SIG-M5 (cell line): ENCODE results near the gene MEGF8.

Experiments used
- DNase-seq: peaks from one replicate; lab custom pipeline; 2025; lab: John Stamatoyannopoulos, UW

MEGF8 gene

GRCh38 chr19:42325308-42325895 lies at the start of gene MEGF8:
Gene MEGF8 (plus strand): TSS chr19:42325635. CDS start chr19:42326244, 609 bp downstream.
- DNase-seq, result peak; percentile 92

- no peak for DNase-seq
These were observed 49.2 kb upstream of the MEGF8 start for GRCh38 chr19:42276284-42276683.

GRCh38 chr19:42276821-42277220 lies 48.6 kb upstream of the MEGF8 start:
- no peak for DNase-seq

GRCh38 chr19:42277821-42278451 lies 47.5 kb upstream of the MEGF8 start:
- DNase-seq, result no peak

GRCh38 chr19:42278452-42279154 lies 46.8 kb upstream of the MEGF8 start:
- DNase-seq, result no peak

GRCh38 chr19:42279155-42279901 lies 46.1 kb upstream of the MEGF8 start:
- no peak for DNase-seq

- no peak for DNase-seq
These were observed 45.3 kb upstream of the MEGF8 start for GRCh38 chr19:42279902-42280814.

GRCh38 chr19:42280815-42281145 lies 44.7 kb upstream of the MEGF8 start:
- no peak for DNase-seq

- DNase-seq, result no peak
These were observed 44.1 kb upstream of the MEGF8 start for GRCh38 chr19:42281146-42281826.

GRCh38 chr19:42281827-42282762 lies 43.3 kb upstream of the MEGF8 start:
- no peak for DNase-seq

GRCh38 chr19:42282819-42283187 lies 42.6 kb upstream of the MEGF8 start:
- no peak for DNase-seq

- no peak for DNase-seq
These were observed 42.0 kb upstream of the MEGF8 start for GRCh38 chr19:42283188-42284065.

- no peak for DNase-seq
These were observed 41.4 kb upstream of the MEGF8 start for GRCh38 chr19:42284066-42284501.

GRCh38 chr19:42284591-42285341 lies 40.7 kb upstream of the MEGF8 start:
- no peak for DNase-seq

- DNase-seq, result no peak
These were observed 39.9 kb upstream of the MEGF8 start for GRCh38 chr19:42285541-42285941.

GRCh38 chr19:42285988-42286348 lies 39.5 kb upstream of the MEGF8 start:
- DNase-seq, result no peak

GRCh38 chr19:42286349-42287016 lies 39.0 kb upstream of the MEGF8 start:
- no peak for DNase-seq
